Stimulated activated CD4-positive, alpha-beta T cell treated with anti-CD3 and anti-CD28 coated beads, Interleukin-15, amount 100 ng/mL, for 1 hour (primary cell): ENCODE results near the gene ZRANB1.

Source experiments
- DNase-seq, 2 donors: peaks; one replicate each; pipeline ENCODE4 v3.0.0-alpha.2; 2020; ENCODE audit warnings: low read depth in 1 of 2, low spot score in 1 of 2

ZRANB1 gene

GRCh38 chr10:125017547-125018298, 75.8 kb downstream of the ZRANB1 start:
- no peak for DNase-seq

- DNase-seq, result no peak
These were observed 76.7 kb downstream of the ZRANB1 start for GRCh38 chr10:125018576-125019143.

- no peak for DNase-seq
These were observed 78.5 kb downstream of the ZRANB1 start for GRCh38 chr10:125020386-125020785.

GRCh38 chr10:125020871-125021270, 78.9 kb downstream of the ZRANB1 start:
- no peak for DNase-seq

GRCh38 chr10:125021686-125022344, 79.9 kb downstream of the ZRANB1 start:
- DNase-seq, result no peak

- DNase-seq, result no peak
These were observed 80.7 kb downstream of the ZRANB1 start for GRCh38 chr10:125022671-125023070.

- DNase-seq, result no peak
These were observed 81.3 kb downstream of the ZRANB1 start for GRCh38 chr10:125023255-125023654.

GRCh38 chr10:125023862-125024496, 82.1 kb downstream of the ZRANB1 start:
- DNase-seq, result no peak

- DNase-seq, result no peak
These were observed 82.7 kb downstream of the ZRANB1 start for GRCh38 chr10:125024497-125025234.

- no peak for DNase-seq
These were observed 83.4 kb downstream of the ZRANB1 start for GRCh38 chr10:125025341-125025740.

GRCh38 chr10:125026036-125026931, 84.4 kb downstream of the ZRANB1 start:
- DNase-seq, result no peak

- no peak for DNase-seq
These were observed 85.2 kb downstream of the ZRANB1 start for GRCh38 chr10:125026974-125027735.

GRCh38 chr10:125027871-125028869, 86.2 kb downstream of the ZRANB1 start:
- DNase-seq, result no peak

GRCh38 chr10:125029584-125030242, 87.8 kb downstream of the ZRANB1 start:
- DNase-seq, result no peak

GRCh38 chr10:125030567-125031197, 88.8 kb downstream of the ZRANB1 start:
- no peak for DNase-seq

GRCh38 chr10:125032474-125033020, 90.6 kb downstream of the ZRANB1 start:
- DNase-seq, result no peak
